Hepatocyte (in vitro differentiated cells): Measurements from ENCODE around the gene ZNF593. TPM values are rescaled to one million over a fixed set of nuclear protein-coding genes. Genes with fewer than 3 reads are reported as not detected.

Experiments used
- DNase-seq: peaks from one replicate; pipeline ENCODE4 v3.0.0-alpha.2; 2016; ENCODE audit warnings: low spot score
- H2AFZ ChIP-seq: fragments of 200-600 bp; sonication (generic); 2 replicates; pipeline ENCODE4 v1.6.0; 2016; ENCODE audit warnings: antibody characterized with exemption, mild to moderate bottlenecking
- H3K27ac ChIP-seq: fragments of 200-600 bp; sonication (generic); 2 replicates; pipeline ENCODE4 v1.5.1; 2016; ENCODE audit warnings: mild to moderate bottlenecking
- H3K27me3 ChIP-seq: fragments of 200-600 bp; sonication (generic); 2 replicates; pipeline ENCODE4 v1.6.1; 2016
- H3K36me3 ChIP-seq: fragments of 200-600 bp; sonication (generic); replicated peaks from 2 replicates; pipeline ENCODE4 v1.5.1; 2016; ENCODE audit warnings: low read depth; ENCODE audit not compliant: insufficient read depth
- H3K4me1 ChIP-seq: fragments of 200-600 bp; sonication (generic); 2 replicates; pipeline ENCODE4 v1.5.1; 2016; ENCODE audit warnings: mild to moderate bottlenecking, moderate library complexity; ENCODE audit not compliant: insufficient read depth
- H3K4me2 ChIP-seq: fragments of 200-600 bp; sonication (generic); 2 replicates; pipeline ENCODE4 v1.6.0; 2016
- H3K4me3 ChIP-seq: fragments of 200-600 bp; sonication (generic); 2 replicates; pipeline ENCODE4 v1.5.1; 2016; ENCODE audit warnings: mild to moderate bottlenecking
- H3K79me2 ChIP-seq: fragments of 200-600 bp; sonication (generic); 2 replicates; pipeline ENCODE4 v1.6.0; 2017; ENCODE audit warnings: mild to moderate bottlenecking
- H3K9me2 ChIP-seq: fragments of 200-600 bp; sonication (generic); replicated peaks from 2 replicates; pipeline ENCODE4 v1.6.0; 2017; ENCODE audit warnings: mild to moderate bottlenecking; ENCODE audit not compliant: insufficient read depth
- H3K9me3 ChIP-seq: fragments of 200-600 bp; sonication (generic); 2 replicates; pipeline ENCODE4 v1.5.1; 2016; ENCODE audit warnings: low read depth, mild to moderate bottlenecking
- H4K20me1 ChIP-seq: fragments of 200-600 bp; sonication (generic); 2 replicates; pipeline ENCODE4 v1.6.0; 2016; ENCODE audit warnings: mild to moderate bottlenecking; ENCODE audit not compliant: insufficient read depth, poor library complexity, severe bottlenecking
- CTCF ChIP-seq: fragments of 200-600 bp; sonication (generic); IDR thresholded peaks from 2 replicates; pipeline ENCODE4 v1.5.1; 2016; ENCODE audit warnings: antibody characterized with exemption, mild to moderate bottlenecking; ENCODE audit not compliant: poor library complexity
- EZH2 ChIP-seq: fragments of 200-600 bp; sonication (generic); IDR thresholded peaks from 2 replicates; pipeline ENCODE4 v1.6.1; 2016; ENCODE audit warnings: antibody characterized with exemption, mild to moderate bottlenecking, borderline replicate concordance
- EZH2phosphoT487 ChIP-seq: fragments of 200-600 bp; sonication (generic); IDR thresholded peaks from one replicate; pipeline ENCODE4 v1.6.1; 2018; ENCODE audit warnings: antibody characterized with exemption, mild to moderate bottlenecking, low read depth, moderate library complexity; ENCODE audit not compliant: unreplicated experiment, severe bottlenecking
- WGBS: methylation state at CpG from one replicate; pipeline ENCODE4 v1.1.6; 2016; ENCODE audit warnings: low lambda C conversion rate; ENCODE audit errors: missing lambda C conversion rate; 5-methylcytosine and 5-hydroxymethylcytosine counted together
- polyA plus RNA-seq: library from polyadenylated mRNA; unstranded; fragments of >200 nt; fragmentation: Nextera tagmentation; extraction: Ambion mirVana; gene quantifications from 2 replicates; pipeline ENCODE4 v1.2.1, GENCODE V29; 2016
- total RNA-seq: library from RNA; depleted of rRNA; stranded (reverse); fragments of >200 nt; gene quantifications from 2 replicates; pipeline ENCODE4 v1.2.3, GENCODE V29; 2014

ZNF593 gene
- total and polyA plus RNA-seq, 2 experiments from 2014 or later = 20.5 to 69.1 TPM

GRCh38 chr1:26153966-26154532, 15.7 kb upstream of the ZNF593 start:
- H3K9me3 ChIP-seq = no peaks in the 10 kb centered on the region
- no peaks in the 10 kb centered on the region for H3K4me1 ChIP-seq

GRCh38 chr1:26154750-26155149, 15.0 kb upstream of the ZNF593 start:
- H3K36me3 ChIP-seq = no peaks in the 10 kb centered on the region
- WGBS = 37% methylated on average over 8 of the region's 9 CpGs
- no peaks in the 10 kb centered on the region for H3K4me1 ChIP-seq
- no peaks in the 10 kb centered on the region for H3K9me2 ChIP-seq
- no peak overlapping the region for H2AFZ ChIP-seq
- no peaks in the 10 kb centered on the region for H4K20me1 ChIP-seq
- no peaks in the 10 kb centered on the region for H3K9me3 ChIP-seq
- H3K27me3 ChIP-seq = peaks cover 16% of the 10 kb centered on the region
- no peaks in the 10 kb centered on the region for H3K79me2 ChIP-seq
- no peak for TF ChIP-seq EZH2
- no peak for TF ChIP-seq CTCF
- no peak for TF ChIP-seq EZH2phosphoT487
- H3K27ac ChIP-seq = no peak overlapping the region
- no peak for DNase-seq
- no peak overlapping the region for H3K4me2 ChIP-seq
- H3K4me3 ChIP-seq = no peak overlapping the region

More at GRCh38 chr1:26153966-26154532, 15.7 kb upstream of the ZNF593 start:
- Histone ChIP-seq H3K27me3 (peaks cover 16% of the 10 kb centered on the region), H3K9me2 (no peaks in the 10 kb centered on the region), H2AFZ (no peak overlapping the region), H3K27ac (no peak overlapping the region), H3K79me2 (no peaks in the 10 kb centered on the region), H4K20me1 (no peaks in the 10 kb centered on the region), H3K4me3 (no peak overlapping the region), H3K36me3 (no peaks in the 10 kb centered on the region), H3K4me2 (no peak overlapping the region)
- TF ChIP-seq EZH2 = no peak
- no peak for TF ChIP-seq CTCF
- no peak for TF ChIP-seq EZH2phosphoT487
- DNase-seq = no peak
- 61% methylated on average over 5 of the region's 5 CpGs for WGBS

GRCh38 chr1:26155370-26156284, 14.1 kb upstream of the ZNF593 start:
- no peak for TF ChIP-seq EZH2
- TF ChIP-seq CTCF = no peak
- TF ChIP-seq EZH2phosphoT487 = no peak
- Histone ChIP-seq H3K27ac (no peak overlapping the region), H3K36me3 (no peaks in the 10 kb centered on the region), H3K4me3 (no peak overlapping the region), H3K9me3 (no peaks in the 10 kb centered on the region), H4K20me1 (no peaks in the 10 kb centered on the region), H3K79me2 (no peaks in the 10 kb centered on the region), H2AFZ (no peak overlapping the region), H3K4me1 (no peaks in the 10 kb centered on the region), H3K4me2 (no peak overlapping the region), H3K9me2 (no peaks in the 10 kb centered on the region), H3K27me3 (peaks cover 20% of the 10 kb centered on the region)
- 65% methylated on average over 21 of the region's 21 CpGs for WGBS
- no peak for DNase-seq
